SK-N-SH treated with all-trans-retinoic acid at 6 μM for 48 hours (cell line): ENCODE measurements around the gene NKX1-2.

Experiments used
- ATAC-seq: fragments of 200-7000 bp; cut with Tn5 transposase; 3 replicates; pipeline ENCODE4 v1.9.1; 2020; ENCODE audit warnings: mild to moderate bottlenecking, moderate library complexity
- ARNTL ChIP-seq: fragments of 450-650 bp; formaldehyde crosslinking; IDR thresholded peaks from 2 replicates; pipeline ENCODE4 v1.5.0; 2020; ENCODE audit warnings: low read depth, mild to moderate bottlenecking, moderate library complexity, borderline replicate concordance
- BACH2 ChIP-seq: fragments of 250-450 bp; sonication (Bioruptor Pico); IDR thresholded peaks from 2 replicates; pipeline ENCODE4 v1.9.0; 2021; ENCODE audit warnings: mild to moderate bottlenecking, borderline replicate concordance
- ESRRG ChIP-seq: fragments of 250-450 bp; sonication (Bioruptor Pico); IDR thresholded peaks from 2 replicates; pipeline ENCODE4 v1.6.1; 2021; ENCODE audit warnings: mild to moderate bottlenecking
- GLIS3 ChIP-seq: fragments of 250-450 bp; sonication (Bioruptor Pico); IDR thresholded peaks from 2 replicates; pipeline ENCODE4 v1.5.0; 2020; ENCODE audit warnings: mild to moderate bottlenecking, moderate library complexity
- ISL1 ChIP-seq: fragments of 250-450 bp; sonication (Bioruptor Pico); IDR thresholded peaks from 2 replicates; pipeline ENCODE4 v2.1.2; 2022; ENCODE audit warnings: mild to moderate bottlenecking, moderate library complexity
- PPARA ChIP-seq: fragments of 250-450 bp; sonication (Bioruptor Pico); IDR thresholded peaks from 2 replicates; pipeline ENCODE4 v1.5.0; 2020; ENCODE audit warnings: mild to moderate bottlenecking, borderline replicate concordance
- RARB ChIP-seq: fragments of 250-450 bp; sonication (Bioruptor Pico); IDR thresholded peaks from 2 replicates; pipeline ENCODE4 v1.8.0; 2021; ENCODE audit warnings: mild to moderate bottlenecking, moderate library complexity
- SNAI2 ChIP-seq: fragments of 250-450 bp; sonication (Bioruptor Pico); IDR thresholded peaks from 2 replicates; pipeline ENCODE4 v1.5.0; 2020; ENCODE audit warnings: mild to moderate bottlenecking, moderate library complexity
- TCF4 ChIP-seq: fragments of 250-450 bp; sonication (Bioruptor Pico); IDR thresholded peaks from 2 replicates; pipeline ENCODE4 v1.8.0; 2021; ENCODE audit warnings: mild to moderate bottlenecking, moderate library complexity, borderline replicate concordance
- TOX ChIP-seq: fragments of 250-450 bp; sonication (Bioruptor Pico); IDR thresholded peaks from 2 replicates; pipeline ENCODE4 v1.8.0; 2021; ENCODE audit warnings: mild to moderate bottlenecking, moderate library complexity, borderline replicate concordance
- ZC3H10 ChIP-seq: fragments of 250-450 bp; sonication (Bioruptor Pico); IDR thresholded peaks from 2 replicates; pipeline ENCODE4 v1.5.1; 2021; ENCODE audit warnings: mild to moderate bottlenecking, moderate library complexity
- ZFP3 ChIP-seq: fragments of 250-450 bp; sonication (Bioruptor Pico); IDR thresholded peaks from 2 replicates; pipeline ENCODE4 v1.5.0; 2020; ENCODE audit warnings: mild to moderate bottlenecking, moderate library complexity
- ZNF70 ChIP-seq: fragments of 450-650 bp; formaldehyde crosslinking; IDR thresholded peaks from 2 replicates; pipeline ENCODE4 v1.5.0; 2020; ENCODE audit warnings: mild to moderate bottlenecking, moderate library complexity
- ZNF8 ChIP-seq: fragments of 450-650 bp; formaldehyde crosslinking; IDR thresholded peaks from 2 replicates; pipeline ENCODE4 v1.5.0; 2020; ENCODE audit warnings: mild to moderate bottlenecking, moderate library complexity
- TF ChIP-seq, protein P1 (sequence below): fragments of 250-450 bp; sonication (Bioruptor Pico); IDR thresholded peaks from 2 replicates; pipeline ENCODE4 v1.5.0; 2020; ENCODE audit warnings: mild to moderate bottlenecking, moderate library complexity
- TF ChIP-seq, protein P2 (sequence below): fragments of 250-450 bp; sonication (Bioruptor Pico); IDR thresholded peaks from 2 replicates; pipeline ENCODE4 v1.5.1; 2020; ENCODE audit warnings: low read depth, mild to moderate bottlenecking, moderate library complexity
- TF ChIP-seq, protein P3 (sequence below): fragments of 250-450 bp; sonication (Bioruptor Pico); IDR thresholded peaks from 2 replicates; pipeline ENCODE4 v1.8.0; 2021; ENCODE audit warnings: low read depth, mild to moderate bottlenecking, moderate library complexity, borderline replicate concordance
- TF ChIP-seq, protein P4 (sequence below): fragments of 250-450 bp; sonication (Bioruptor Pico); IDR thresholded peaks from 2 replicates; pipeline ENCODE4 v1.8.0; 2020; ENCODE audit warnings: mild to moderate bottlenecking, moderate library complexity, borderline replicate concordance
- TF ChIP-seq, protein P5 (sequence below): fragments of 250-450 bp; sonication (Bioruptor Pico); IDR thresholded peaks from 2 replicates; pipeline ENCODE4 v1.5.1; 2021; ENCODE audit warnings: mild to moderate bottlenecking, moderate library complexity

Gene NKX1-2

DNA sequence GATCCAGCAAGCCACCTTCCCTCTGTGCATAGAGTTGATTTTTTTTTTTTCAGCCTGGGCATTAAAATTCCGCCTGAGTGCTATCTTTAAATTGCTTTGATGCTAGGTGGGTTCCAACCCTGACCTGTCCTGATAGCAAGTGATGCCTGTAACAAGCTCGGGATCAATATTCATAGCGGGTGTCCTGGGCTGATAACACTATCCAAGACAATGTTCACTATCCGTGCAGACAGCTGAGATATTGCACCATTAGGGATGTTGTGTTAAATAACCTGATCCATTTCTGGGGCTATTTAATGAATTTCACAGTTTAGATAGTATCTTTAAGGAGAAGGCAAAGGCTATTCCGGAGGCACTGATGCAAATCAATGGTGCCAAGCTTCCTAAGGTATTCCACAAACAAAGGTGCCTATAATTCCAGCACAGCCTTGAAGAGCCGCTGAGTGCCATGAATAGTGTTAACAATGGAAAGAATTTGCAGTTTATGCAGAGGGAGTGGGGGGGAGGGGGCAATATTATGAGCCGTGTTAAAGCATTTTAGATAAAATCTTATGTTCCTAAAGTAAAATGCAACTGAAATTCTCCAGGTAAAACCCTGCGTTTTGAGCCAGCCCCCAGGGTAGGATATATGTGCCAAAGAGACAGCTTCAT, 4.2 kb upstream of the NKX1-2 start:
- no peak for ATAC-seq
- no peak for TF ChIP-seq TCF4 (CRISPR knock-in tag)
- TF ChIP-seq, protein P1, sequence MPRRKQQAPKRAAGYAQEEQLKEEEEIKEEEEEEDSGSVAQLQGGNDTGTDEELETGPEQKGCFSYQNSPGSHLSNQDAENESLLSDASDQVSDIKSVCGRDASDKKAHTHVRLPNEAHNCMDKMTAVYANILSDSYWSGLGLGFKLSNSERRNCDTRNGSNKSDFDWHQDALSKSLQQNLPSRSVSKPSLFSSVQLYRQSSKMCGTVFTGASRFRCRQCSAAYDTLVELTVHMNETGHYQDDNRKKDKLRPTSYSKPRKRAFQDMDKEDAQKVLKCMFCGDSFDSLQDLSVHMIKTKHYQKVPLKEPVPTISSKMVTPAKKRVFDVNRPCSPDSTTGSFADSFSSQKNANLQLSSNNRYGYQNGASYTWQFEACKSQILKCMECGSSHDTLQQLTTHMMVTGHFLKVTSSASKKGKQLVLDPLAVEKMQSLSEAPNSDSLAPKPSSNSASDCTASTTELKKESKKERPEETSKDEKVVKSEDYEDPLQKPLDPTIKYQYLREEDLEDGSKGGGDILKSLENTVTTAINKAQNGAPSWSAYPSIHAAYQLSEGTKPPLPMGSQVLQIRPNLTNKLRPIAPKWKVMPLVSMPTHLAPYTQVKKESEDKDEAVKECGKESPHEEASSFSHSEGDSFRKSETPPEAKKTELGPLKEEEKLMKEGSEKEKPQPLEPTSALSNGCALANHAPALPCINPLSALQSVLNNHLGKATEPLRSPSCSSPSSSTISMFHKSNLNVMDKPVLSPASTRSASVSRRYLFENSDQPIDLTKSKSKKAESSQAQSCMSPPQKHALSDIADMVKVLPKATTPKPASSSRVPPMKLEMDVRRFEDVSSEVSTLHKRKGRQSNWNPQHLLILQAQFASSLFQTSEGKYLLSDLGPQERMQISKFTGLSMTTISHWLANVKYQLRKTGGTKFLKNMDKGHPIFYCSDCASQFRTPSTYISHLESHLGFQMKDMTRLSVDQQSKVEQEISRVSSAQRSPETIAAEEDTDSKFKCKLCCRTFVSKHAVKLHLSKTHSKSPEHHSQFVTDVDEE: no peak
- TF ChIP-seq ZFP3 (CRISPR knock-in tag): no peak
- no peak for TF ChIP-seq ISL1 (CRISPR knock-in tag)
- TF ChIP-seq, protein P2, sequence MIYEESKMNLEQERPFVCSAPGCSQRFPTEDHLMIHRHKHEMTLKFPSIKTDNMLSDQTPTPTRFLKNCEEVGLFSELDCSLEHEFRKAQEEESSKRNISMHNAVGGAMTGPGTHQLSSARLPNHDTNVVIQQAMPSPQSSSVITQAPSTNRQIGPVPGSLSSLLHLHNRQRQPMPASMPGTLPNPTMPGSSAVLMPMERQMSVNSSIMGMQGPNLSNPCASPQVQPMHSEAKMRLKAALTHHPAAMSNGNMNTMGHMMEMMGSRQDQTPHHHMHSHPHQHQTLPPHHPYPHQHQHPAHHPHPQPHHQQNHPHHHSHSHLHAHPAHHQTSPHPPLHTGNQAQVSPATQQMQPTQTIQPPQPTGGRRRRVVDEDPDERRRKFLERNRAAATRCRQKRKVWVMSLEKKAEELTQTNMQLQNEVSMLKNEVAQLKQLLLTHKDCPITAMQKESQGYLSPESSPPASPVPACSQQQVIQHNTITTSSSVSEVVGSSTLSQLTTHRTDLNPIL (CRISPR knock-in tag): no peak
- TF ChIP-seq ESRRG: no peak
- TF ChIP-seq ZNF70 (CRISPR knock-in tag): no peak
- no peak for TF ChIP-seq ZC3H10 (CRISPR knock-in tag)
- TF ChIP-seq SNAI2 (CRISPR knock-in tag): no peak
- TF ChIP-seq, protein P3, sequence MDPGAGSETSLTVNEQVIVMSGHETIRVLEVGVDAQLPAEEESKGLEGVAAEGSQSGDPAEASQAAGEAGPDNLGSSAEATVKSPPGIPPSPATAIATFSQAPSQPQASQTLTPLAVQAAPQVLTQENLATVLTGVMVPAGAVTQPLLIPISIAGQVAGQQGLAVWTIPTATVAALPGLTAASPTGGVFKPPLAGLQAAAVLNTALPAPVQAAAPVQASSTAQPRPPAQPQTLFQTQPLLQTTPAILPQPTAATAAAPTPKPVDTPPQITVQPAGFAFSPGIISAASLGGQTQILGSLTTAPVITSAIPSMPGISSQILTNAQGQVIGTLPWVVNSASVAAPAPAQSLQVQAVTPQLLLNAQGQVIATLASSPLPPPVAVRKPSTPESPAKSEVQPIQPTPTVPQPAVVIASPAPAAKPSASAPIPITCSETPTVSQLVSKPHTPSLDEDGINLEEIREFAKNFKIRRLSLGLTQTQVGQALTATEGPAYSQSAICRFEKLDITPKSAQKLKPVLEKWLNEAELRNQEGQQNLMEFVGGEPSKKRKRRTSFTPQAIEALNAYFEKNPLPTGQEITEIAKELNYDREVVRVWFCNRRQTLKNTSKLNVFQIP: no peak
- TF ChIP-seq TOX (CRISPR knock-in tag): no peak

DNA sequence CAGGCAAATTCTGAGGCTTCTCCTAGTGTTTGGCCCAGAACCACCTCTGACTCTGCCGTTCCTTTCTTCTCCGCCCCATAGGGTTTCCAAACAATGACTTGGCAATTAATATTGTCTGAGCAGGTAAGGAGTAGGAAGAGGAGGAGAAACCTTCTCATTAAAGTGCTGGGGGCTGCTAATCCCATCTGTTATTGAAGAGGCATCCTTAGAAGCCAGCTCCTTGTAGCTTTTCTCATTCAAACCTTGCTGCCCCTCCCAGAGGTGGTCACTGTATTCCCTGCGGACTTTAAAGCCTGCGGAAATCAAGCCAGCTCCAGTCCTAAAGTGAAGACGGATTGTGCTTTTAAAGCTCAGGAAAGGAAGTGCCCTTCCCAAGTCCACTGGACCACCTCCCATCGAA, 1.4 kb upstream of the NKX1-2 start:
- no peak for ATAC-seq
- TF ChIP-seq TOX (CRISPR knock-in tag): no peak
- no peak for TF ChIP-seq RARB
- TF ChIP-seq ESRRG: no peak
- TF ChIP-seq, protein P3: no peak
- no peak for TF ChIP-seq SNAI2 (CRISPR knock-in tag)
- TF ChIP-seq ZNF8 (CRISPR knock-in tag): no peak
- no peak for TF ChIP-seq GLIS3
- no peak for TF ChIP-seq ARNTL
- TF ChIP-seq PPARA (CRISPR knock-in tag): no peak
- no peak for TF ChIP-seq ZNF70 (CRISPR knock-in tag)
- TF ChIP-seq, protein P4, sequence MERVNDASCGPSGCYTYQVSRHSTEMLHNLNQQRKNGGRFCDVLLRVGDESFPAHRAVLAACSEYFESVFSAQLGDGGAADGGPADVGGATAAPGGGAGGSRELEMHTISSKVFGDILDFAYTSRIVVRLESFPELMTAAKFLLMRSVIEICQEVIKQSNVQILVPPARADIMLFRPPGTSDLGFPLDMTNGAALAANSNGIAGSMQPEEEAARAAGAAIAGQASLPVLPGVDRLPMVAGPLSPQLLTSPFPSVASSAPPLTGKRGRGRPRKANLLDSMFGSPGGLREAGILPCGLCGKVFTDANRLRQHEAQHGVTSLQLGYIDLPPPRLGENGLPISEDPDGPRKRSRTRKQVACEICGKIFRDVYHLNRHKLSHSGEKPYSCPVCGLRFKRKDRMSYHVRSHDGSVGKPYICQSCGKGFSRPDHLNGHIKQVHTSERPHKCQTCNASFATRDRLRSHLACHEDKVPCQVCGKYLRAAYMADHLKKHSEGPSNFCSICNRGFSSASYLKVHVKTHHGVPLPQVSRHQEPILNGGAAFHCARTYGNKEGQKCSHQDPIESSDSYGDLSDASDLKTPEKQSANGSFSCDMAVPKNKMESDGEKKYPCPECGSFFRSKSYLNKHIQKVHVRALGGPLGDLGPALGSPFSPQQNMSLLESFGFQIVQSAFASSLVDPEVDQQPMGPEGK (CRISPR knock-in tag): no peak
- TF ChIP-seq BACH2: no peak
- TF ChIP-seq ZC3H10 (CRISPR knock-in tag): no peak
- TF ChIP-seq, protein P1: no peak
- TF ChIP-seq, protein P5, sequence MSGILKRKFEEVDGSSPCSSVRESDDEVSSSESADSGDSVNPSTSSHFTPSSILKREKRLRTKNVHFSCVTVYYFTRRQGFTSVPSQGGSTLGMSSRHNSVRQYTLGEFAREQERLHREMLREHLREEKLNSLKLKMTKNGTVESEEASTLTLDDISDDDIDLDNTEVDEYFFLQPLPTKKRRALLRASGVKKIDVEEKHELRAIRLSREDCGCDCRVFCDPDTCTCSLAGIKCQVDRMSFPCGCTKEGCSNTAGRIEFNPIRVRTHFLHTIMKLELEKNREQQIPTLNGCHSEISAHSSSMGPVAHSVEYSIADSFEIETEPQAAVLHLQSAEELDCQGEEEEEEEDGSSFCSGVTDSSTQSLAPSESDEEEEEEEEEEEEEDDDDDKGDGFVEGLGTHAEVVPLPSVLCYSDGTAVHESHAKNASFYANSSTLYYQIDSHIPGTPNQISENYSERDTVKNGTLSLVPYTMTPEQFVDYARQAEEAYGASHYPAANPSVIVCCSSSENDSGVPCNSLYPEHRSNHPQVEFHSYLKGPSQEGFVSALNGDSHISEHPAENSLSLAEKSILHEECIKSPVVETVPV: no peak
- no peak for TF ChIP-seq ZFP3 (CRISPR knock-in tag)
